Smooth muscle cell (in vitro differentiated cells): Measurements from ENCODE around the gene NDUFC2. TPM values are rescaled to one million over a fixed set of nuclear protein-coding genes. Genes with fewer than 3 reads are reported as not detected.
"Not testable (repeated sequence)": the region's sequence is repeated elsewhere in the genome, so short reads cannot be mapped to it uniquely, and the experiment has no call there.

ENCODE experiments used
- DNase-seq: peaks from one replicate; lab custom pipeline; 2025; ENCODE audit not compliant: unreplicated experiment; lab: John Stamatoyannopoulos, UW
- H2AFZ ChIP-seq: fragments of 200-600 bp; sonication (generic); 2 replicates; pipeline ENCODE4 v1.6.0; 2016; ENCODE audit warnings: antibody characterized with exemption, low read depth, mild to moderate bottlenecking
- H3F3A ChIP-seq: fragments of 200-600 bp; sonication (generic); 2 replicates; pipeline ENCODE4 v1.6.0; 2017; ENCODE audit warnings: antibody characterized with exemption, low read depth
- H3K27ac ChIP-seq: fragments of 200-600 bp; sonication (generic); 2 replicates; pipeline ENCODE4 v1.5.1; 2016; ENCODE audit warnings: low read depth, mild to moderate bottlenecking
- H3K27me3 ChIP-seq: fragments of 200-600 bp; sonication (generic); 2 replicates; pipeline ENCODE4 v1.6.1; 2016; ENCODE audit warnings: low read depth, mild to moderate bottlenecking
- H3K36me3 ChIP-seq: fragments of 200-600 bp; sonication (generic); 2 replicates; pipeline ENCODE4 v1.5.1; 2016; ENCODE audit warnings: low read depth
- H3K4me1 ChIP-seq: fragments of 200-600 bp; sonication (generic); 2 replicates; pipeline ENCODE4 v1.5.1; 2016; ENCODE audit warnings: low read depth
- H3K4me2 ChIP-seq: fragments of 200-600 bp; sonication (generic); 2 replicates; pipeline ENCODE4 v1.6.0; 2016; ENCODE audit warnings: mild to moderate bottlenecking
- H3K4me3 ChIP-seq: fragments of 200-600 bp; sonication (generic); 2 replicates; pipeline ENCODE4 v1.5.1; 2016; ENCODE audit warnings: mild to moderate bottlenecking
- H3K79me2 ChIP-seq: fragments of 200-600 bp; sonication (generic); 2 replicates; pipeline ENCODE4 v1.6.0; 2016; ENCODE audit warnings: low read depth, mild to moderate bottlenecking
- H3K9ac ChIP-seq: fragments of 200-600 bp; sonication (generic); 2 replicates; pipeline ENCODE4 v1.6.0; 2016; ENCODE audit warnings: low read depth
- H3K9me3 ChIP-seq: fragments of 200-600 bp; sonication (generic); replicated peaks from 2 replicates; pipeline ENCODE4 v1.5.1; 2016; ENCODE audit warnings: low read depth
- H4K20me1 ChIP-seq: fragments of 200-600 bp; sonication (generic); 2 replicates; pipeline ENCODE4 v1.6.0; 2016; ENCODE audit warnings: low read depth
- CTCF ChIP-seq: fragments of 200-600 bp; sonication (generic); IDR thresholded peaks from 2 replicates; pipeline ENCODE4 v1.5.1; 2017; ENCODE audit warnings: borderline replicate concordance, mild to moderate bottlenecking, antibody characterized with exemption; ENCODE audit not compliant: insufficient read depth, poor library complexity, severe bottlenecking
- WGBS: methylation state at CpG from one replicate; pipeline ENCODE4 v1.1.7; 2016; ENCODE audit warnings: low lambda C conversion rate; 5-methylcytosine and 5-hydroxymethylcytosine counted together
- polyA plus RNA-seq: library from polyadenylated mRNA; unstranded; fragments of >200 nt; fragmentation: Nextera tagmentation; extraction: Ambion mirVana; gene quantifications from 2 replicates; pipeline ENCODE4 v1.2.1, GENCODE V29; 2016
- total RNA-seq: library from RNA; depleted of rRNA; stranded (reverse); fragments of >200 nt; gene quantifications from 2 replicates; pipeline ENCODE4 v1.2.3, GENCODE V29; 2014

The NDUFC2 gene
- total and polyA plus RNA-seq, 2 experiments from 2014 or later, result 164 to 472 TPM

GRCh38 chr11:78078218-78079167, 1.2 kb downstream of the NDUFC2 start:
- H3K9ac ChIP-seq, result peak overlapping the region; percentile 95
- H3K36me3 ChIP-seq, result no peaks in the 10 kb centered on the region
- H3F3A ChIP-seq, result no peaks in the 10 kb centered on the region
- H3K4me3 ChIP-seq, result peak overlapping the region; percentile 99
- H3K4me1 ChIP-seq, result peaks cover 10% of the 10 kb centered on the region
- TF ChIP-seq CTCF, result no peak
- H4K20me1 ChIP-seq, result peaks cover 48% of the 10 kb centered on the region
- H2AFZ ChIP-seq, result no peak overlapping the region
- no peaks in the 10 kb centered on the region for H3K27me3 ChIP-seq
- no peak for DNase-seq
- H3K9me3 ChIP-seq, result no peaks in the 10 kb centered on the region
- 28% methylated on average over 21 of the region's 21 CpGs for WGBS
- peaks cover 67% of the 10 kb centered on the region for H3K79me2 ChIP-seq
- H3K4me2 ChIP-seq, result peak overlapping the region; percentile 99
- peak overlapping the region; percentile 78 for H3K27ac ChIP-seq

- not testable (repeated sequence) for H3K9ac ChIP-seq, DNase-seq, H3K36me3 ChIP-seq, H3K9me3 ChIP-seq, H3K4me1 ChIP-seq, H3F3A ChIP-seq, H3K27ac ChIP-seq, H2AFZ ChIP-seq, H3K27me3 ChIP-seq
- Histone ChIP-seq H3K4me2 (peak overlapping the region; percentile 99), H4K20me1 (peaks cover 57% of the 10 kb centered on the region), H3K79me2 (peaks cover 76% of the 10 kb centered on the region), H3K4me3 (peak overlapping the region; percentile 99)
- 92% methylated on average over 4 of the region's 4 CpGs for WGBS
Measured at GRCh38 chr11:78077592-78077991, 2.1 kb downstream of the NDUFC2 start.

GRCh38 chr11:78076733-78077403, 2.8 kb downstream of the NDUFC2 start:
- Histone ChIP-seq H3K4me2 (peak overlapping the region; percentile 99), H4K20me1 (peaks cover 59% of the 10 kb centered on the region), H3K4me3 (no peak overlapping the region)

More at GRCh38 chr11:78076733-78077403, 2.8 kb downstream of the NDUFC2 start:
- Histone ChIP-seq H3K79me2 (peaks cover 78% of the 10 kb centered on the region), H3K27ac (no peak overlapping the region), H3K27me3 (no peaks in the 10 kb centered on the region), H3K36me3 (peaks cover 3% of the 10 kb centered on the region), H3K9ac (no peak overlapping the region), H3K4me1 (peaks cover 10% of the 10 kb centered on the region), H2AFZ (no peak overlapping the region), H3K9me3 (no peaks in the 10 kb centered on the region), H3F3A (no peaks in the 10 kb centered on the region)
- TF ChIP-seq CTCF, result no peak
- 96% methylated on average over 6 of the region's 6 CpGs for WGBS
- DNase-seq, result no peak
